ENCODE measurements around the gene DUT.

The DUT gene

DNA sequence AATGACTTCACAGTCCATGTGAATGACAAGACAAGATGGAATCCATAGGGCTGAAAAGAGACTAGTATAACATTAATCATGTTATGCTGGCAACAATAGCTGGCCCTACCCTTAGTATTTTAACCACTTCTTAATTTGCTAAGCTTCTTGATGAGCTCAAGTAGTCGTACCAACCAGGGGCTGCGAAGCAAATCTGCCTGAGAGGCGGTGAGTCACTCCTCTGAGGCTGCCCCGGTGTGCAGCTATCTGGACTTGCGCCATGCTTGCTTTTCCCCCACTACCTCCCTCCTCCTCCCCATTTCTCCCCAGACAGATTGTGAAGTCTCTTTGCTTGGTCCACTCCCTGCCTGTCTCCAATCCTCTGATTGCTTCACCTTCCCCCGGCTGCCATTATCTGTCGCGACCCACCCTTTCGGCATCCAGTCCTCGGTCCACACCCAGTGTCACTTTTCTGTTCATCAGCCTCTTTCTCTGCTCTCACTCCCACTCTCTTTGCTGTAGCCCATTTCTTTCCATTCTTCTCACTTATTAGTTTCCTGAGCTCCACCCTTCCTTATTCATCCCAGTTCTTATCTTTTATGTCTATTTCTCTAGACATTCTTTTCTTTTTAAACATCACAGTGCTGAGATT is 42.7 kb downstream of the DUT start:
- no peak for DNase-seq

DNA sequence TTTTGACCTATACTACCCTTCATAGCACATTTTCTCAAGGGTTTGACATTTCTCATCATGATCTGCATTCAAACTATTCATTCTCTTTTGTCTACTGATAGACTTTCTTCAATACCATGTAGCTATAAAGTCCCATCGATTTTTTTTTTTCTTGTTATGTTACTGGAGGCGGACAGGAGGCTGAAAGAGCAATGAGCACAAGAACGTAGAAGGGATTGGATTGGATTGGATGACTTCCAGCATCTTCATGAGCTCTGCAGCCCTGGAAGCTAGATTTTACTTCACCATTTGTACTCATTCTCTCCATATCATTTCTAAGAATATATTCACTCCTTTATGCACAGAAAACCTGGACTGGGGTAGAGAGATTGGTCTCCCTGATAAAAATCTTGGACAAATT is 43.2 kb downstream of the DUT start:
- no peak for DNase-seq

DNA sequence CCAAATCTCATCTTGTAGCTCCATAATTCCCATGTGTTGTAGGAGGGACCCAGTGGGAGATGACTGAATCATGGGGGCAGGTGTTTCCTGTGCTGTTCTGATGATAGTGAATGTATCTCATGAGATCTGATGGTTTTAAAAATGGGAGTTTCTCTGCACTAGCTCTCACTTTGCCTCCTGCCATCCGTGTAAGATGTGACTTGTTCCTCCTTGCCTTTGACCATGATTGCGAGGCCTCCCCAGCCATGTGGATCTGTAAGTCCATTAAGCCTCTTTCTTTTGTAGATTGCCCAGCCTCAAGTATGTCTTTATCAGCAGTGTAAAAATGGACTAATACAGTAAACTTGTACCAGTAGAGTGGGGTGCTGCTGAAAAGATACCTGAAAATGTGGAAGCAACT is 44.5 kb downstream of the DUT start:
- DNase-seq = no peak

DNA sequence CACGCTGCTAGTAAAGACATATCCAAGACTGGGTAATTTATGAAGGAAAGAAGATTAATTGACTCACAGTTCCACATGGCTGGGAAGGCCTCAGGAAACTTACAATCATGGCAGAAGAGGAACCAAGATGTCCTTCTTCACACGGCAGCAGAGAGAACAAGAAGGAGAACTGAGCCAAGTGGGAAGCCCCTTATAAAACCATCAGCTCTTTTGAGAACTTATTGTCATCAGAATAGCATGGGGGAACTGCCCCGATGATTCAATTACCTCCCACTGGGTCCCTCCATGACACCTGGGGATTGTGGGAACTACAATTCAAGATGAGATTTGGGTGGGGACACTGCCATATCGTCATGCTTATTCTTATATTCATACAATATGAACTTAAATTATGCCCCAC is 49.0 kb downstream of the DUT start:
- no peak for DNase-seq

DNA sequence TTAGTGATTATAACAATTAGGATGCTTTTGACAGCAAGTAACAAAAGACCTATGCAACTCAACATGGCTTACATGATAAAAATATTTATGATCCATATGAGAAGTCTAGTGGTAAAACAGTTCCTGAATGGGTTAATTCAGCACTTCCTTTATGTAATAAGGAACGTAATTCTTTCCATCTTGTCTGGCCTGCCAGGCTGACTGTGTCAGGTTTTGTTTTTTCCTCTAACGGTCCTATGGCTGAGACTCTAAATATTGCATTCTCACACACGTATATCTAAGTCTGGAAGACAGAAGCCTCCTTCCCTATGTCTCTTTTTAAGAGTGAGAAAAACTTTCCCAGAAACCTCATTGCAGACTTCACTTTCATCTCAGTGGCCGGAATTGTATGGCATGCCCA is 50.6 kb downstream of the DUT start:
- DNase-seq = no peak

DNA sequence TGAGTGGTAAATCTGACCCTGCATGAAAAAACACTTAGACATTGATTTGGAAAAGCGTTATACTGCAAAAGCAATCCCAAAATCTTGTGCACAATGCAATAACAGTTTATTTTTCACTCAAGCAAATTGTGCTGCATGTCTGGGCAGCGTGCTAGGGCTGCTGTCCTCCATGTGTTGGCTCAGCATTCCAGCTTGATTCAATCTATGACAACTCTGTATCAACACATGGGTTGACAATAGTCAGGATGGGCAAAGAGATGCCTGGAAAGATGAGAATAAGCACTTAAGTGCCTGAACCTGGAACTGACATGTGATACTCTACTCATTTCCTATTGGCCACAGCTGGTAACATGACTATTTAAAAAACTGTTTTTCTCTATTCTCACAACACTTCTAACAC is 51.8 kb downstream of the DUT start:
- DNase-seq = no peak

DNA sequence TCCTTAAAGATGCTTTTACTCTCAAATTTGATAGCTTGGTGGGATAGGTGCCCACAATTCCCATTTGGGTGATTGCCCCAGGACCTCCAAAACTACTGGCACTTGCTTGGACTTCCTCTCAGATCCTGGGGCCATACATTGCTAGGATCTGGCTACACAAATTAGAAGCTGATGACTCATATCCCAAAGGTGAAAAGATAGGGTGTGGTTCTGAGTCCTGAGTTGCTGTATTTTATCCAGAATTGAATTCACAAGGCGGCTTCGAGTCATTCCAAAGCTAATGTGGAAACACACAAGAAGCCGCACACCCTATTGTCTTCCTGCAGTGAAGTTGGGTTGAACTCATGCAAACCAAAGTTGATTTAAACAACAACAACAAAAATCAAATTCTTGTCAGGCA is 53.4 kb downstream of the DUT start:
- DNase-seq = no peak

DNA sequence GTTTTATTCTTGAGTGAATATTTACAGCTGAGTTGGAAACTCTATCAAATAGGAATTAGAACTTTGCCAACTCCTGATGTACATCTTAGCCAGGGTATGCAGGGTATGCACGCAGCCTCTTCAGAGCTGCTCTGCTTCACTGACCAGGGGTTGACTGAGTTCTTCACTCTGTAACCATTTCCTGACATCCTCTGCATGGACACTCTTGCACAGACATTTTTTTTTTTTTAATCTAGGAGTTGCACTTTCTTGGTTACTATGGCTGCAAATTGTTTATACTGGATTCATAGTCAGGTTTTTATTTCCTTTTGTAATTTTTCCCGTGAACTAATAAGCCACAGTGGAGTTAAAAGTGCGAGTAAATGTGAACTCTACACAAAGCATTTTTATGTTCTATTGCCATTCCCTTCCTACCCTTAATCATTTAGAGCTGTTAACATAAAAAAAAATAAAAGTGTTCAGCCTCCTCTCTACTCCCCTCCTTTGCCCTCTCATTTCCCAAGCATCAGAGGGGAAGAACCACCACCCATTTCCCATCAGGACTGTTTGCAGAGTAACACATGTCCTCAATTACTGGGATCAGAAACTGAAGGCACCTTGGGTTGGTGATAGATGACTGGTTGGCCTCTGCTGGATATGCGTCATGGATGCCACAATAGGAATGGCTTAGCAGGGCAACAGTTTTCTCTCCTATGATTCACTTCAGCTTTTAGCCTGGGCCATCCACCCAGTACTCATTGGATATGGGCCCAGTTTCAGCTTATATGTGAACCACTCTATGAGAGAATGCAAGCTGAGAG is 54.0 kb downstream of the DUT start:
- no peak for DNase-seq

DNA sequence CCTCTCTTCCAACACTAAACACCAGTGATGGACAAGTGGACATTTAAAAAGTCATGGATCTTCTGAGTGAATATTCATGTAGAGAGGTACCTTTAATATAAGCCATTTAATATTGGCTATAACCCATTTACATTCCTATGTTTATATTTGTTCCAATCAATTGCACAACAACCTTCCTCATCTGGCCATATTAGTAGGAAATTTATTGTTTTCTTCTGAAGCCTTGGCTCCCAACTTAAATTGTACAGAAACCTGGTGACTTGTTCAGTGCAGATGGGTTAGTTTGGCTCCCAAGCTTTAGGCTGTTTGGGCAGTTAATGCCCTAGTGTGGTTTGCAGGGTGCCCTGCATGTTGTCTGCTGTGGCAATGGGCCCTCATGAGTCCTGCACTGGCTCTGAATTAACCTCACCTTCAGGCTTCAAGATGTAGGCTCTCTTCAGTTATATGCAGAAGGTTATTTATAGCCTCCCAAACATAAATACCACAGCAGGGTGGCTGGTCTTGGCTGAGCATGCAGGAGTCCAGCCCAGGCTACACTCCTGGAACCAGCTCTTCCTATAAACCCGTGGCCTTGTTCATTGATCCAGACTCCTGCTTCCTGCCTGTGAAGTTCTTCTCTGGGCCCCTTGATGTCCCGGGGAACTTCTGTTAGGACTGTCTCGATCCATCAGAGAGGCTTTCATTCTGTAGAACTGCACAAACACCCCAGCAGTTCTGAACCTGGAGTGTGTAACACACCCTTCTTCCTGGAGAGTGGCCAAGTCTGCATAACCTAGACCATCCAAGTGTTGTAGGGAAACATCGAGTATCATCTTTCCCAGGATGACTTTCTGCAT is 57.0 kb downstream of the DUT start:
- no peak for DNase-seq

DNA sequence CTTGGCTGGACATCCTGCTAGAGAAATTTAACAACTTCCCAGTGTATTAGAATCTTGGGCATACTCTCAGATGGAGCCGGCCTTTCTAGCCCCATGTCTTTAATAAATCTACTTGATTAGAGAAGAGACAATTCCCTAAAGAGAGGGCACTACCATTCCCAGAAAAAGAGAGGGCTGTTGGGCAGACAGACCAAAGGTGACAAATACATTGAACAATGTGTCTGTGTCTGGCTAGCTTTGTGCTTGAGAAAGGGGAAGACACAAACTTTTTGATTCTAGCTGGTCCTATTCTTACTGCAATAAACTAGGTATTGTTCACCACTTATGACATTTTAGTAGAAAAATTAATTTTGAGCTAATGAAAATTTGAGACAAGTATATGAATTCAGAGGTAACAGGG is 57.7 kb downstream of the DUT start:
- DNase-seq = no peak

DNA sequence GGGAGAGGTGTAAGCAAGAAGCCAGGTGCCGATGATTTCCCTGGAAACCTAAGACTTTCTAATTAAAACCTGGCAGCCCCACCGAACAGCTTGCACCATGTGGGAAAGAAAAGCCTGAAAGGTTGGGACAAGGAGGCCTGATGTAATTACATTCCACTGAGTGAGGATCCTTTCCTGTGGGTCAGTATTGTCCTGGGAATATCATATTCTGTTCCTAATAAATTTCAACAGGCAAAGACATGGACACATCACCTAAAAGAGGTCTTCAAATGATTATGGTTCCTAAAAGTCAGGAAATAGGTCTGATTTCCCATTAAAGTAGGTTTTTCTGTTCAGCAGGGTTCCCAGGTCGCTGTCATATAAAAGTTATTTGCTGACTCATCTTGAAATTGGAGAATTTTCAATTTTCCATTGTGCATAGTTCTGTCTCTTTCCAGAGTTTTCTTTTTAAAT is 58.5 kb downstream of the DUT start:
- DNase-seq = no peak

DNA sequence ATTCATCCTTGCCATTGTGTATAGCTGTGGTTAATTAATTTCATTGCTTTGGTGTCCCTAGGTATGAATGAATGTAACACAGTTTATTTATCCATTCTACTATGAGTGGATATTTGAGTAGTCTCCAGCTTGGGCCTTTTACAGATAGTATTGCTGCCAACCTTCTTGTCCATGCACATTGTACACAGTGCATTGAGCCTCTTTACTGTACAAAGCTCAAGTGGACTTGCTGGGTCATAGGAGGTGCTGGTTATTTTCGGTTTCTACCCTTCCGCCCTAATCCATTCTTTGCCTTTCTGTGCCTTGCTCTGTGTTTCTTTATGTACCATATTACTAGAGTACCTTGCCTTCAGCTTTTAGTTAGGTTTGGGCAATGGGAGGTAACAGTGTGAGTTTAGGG is 60.7 kb downstream of the DUT start:
- DNase-seq = no peak

DNA sequence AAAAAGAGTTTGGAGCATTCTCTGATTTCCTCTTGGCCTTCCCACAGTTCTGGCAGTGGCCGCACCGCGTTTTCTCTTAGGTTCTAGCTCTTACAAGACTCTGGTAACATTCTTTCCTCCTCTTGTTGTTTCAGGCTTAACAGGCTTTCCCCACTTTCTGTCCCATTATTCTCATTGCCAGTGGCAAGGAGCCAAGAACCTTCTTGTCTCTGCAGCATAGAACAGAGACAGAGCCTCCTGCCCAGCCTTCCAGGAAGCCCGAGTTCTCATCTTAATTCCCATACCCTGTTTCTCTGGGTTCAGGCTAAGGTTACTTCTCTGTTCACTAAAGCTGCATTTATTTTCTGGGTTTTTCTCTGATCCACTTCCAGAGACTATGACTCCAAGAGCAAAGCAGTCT is 61.1 kb downstream of the DUT start:
- no peak for DNase-seq

All from stimulated activated CD4-positive, alpha-beta T cell treated with anti-CD3 and anti-CD28 coated beads, Interleukin-4, amount 100 ng/mL, for 4 hours (primary cell).